ENCODE results near the gene FBXL4. TPM values are rescaled to one million over a fixed set of nuclear protein-coding genes. Genes with fewer than 3 reads are reported as not detected.

The FBXL4 gene
- total RNA-seq, 1 experiment from 2014 or later = 5.1 TPM

DNA sequence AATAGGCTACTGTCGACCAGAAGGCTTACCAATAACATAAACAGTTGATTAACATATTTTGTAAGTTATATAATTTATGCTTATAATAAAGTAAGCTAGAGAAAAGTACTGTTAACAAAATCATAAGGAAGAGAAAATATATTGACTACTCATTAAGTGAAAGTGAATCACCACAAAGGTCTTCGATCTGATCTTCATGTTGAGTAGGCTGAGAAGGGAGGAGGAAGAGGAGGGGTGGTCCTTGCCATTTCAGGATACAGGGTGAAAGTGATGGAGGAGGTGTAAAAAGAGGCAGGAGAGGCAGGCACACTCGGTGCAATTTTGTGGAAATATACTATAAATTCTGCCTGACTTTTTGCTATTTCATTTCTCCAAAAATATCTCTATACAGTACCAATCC lies 10.4 kb downstream of the FBXL4 start:
- Mint-ChIP-seq H3K9me3 (peaks cover 12 to 22% of the 10 kb centered on the region in 2 experiments; a peak in 4 of 5 replicates), H3K4me3 (no peak overlapping the region), H3K36me3 (ENCODE audit: insufficient read depth in 1 of 3, low read depth in 3 of 3) (peaks cover 14 to 28% (median 19%) of the 10 kb centered on the region in 3 experiments), H3K4me1 (peaks cover 14% of the 10 kb centered on the region in 2 experiments), H3K27ac (no peak overlapping the region; a peak in 1 of 7 replicates), H3K27me3 (ENCODE audit: low read depth) (no peaks in the 10 kb centered on the region)
- Histone ChIP-seq H2AFZ (ENCODE audit: low read length) (no peak overlapping the region), H4K91ac (ENCODE audit: insufficient read length, low read depth, low read length) (no peak overlapping the region), H3K79me2 (ENCODE audit: insufficient read depth, low read length) (0 out of 2 replicates have a peak, but pooled peaks cover 2% of the 10 kb centered on the region), H3K14ac (ENCODE audit: insufficient read depth, low read length) (no peak overlapping the region), H3K9me3 (ENCODE audit: control insufficient read depth, low read depth, low read length) (no peaks in the 10 kb centered on the region), H4K8ac (replicated peaks; ENCODE audit: insufficient read length, low read depth, low read length) (no peak overlapping the region), H3K23ac (ENCODE audit: insufficient read length, low read depth, low read length) (no peak overlapping the region), H2BK5ac (ENCODE audit: insufficient read length, low read length) (no peak overlapping the region), H2AK5ac (ENCODE audit: insufficient read length, low read length) (no peak overlapping the region), H4K5ac (ENCODE audit: insufficient read length, low read depth, low read length) (no peak overlapping the region), H3K27ac (ENCODE audit: insufficient read length, low read depth, low read length) (no peak overlapping the region), H3K18ac (ENCODE audit: insufficient read length, low read depth, low read length) (no peak overlapping the region), H2BK12ac (ENCODE audit: insufficient read length, low read depth, low read length) (no peak overlapping the region), H3T11ph (ENCODE audit: low read length) (no peak overlapping the region), H3K4me1 (ENCODE audit: insufficient read depth, low read length) (no peaks in the 10 kb centered on the region), H2BK20ac (ENCODE audit: low read depth, low read length, poor library complexity, severe bottlenecking) (no peak overlapping the region), H3K4ac (ENCODE audit: low read depth, low read length) (no peak overlapping the region), H3K23me2 (ENCODE audit: insufficient read length, low read depth, low read length, poor library complexity, severe bottlenecking) (no peaks in the 10 kb centered on the region), H3K9ac (ENCODE audit: extremely low read depth, insufficient read length, low read length) (no peak overlapping the region), H3K56ac (ENCODE audit: insufficient read length, low read depth, low read length) (no peak overlapping the region), H3K79me1 (ENCODE audit: insufficient read depth, low read depth, low read length, poor library complexity, severe bottlenecking) (no peaks in the 10 kb centered on the region), H2BK15ac (ENCODE audit: low read depth, low read length) (no peak overlapping the region), H4K20me1 (ENCODE audit: control insufficient read depth, insufficient read depth, insufficient read length) (no peaks in the 10 kb centered on the region), H3K27me3 (ENCODE audit: insufficient read depth, low read length) (no peaks in the 10 kb centered on the region), H2BK120ac (ENCODE audit: low read depth, low read length, poor library complexity, severe bottlenecking) (no peak overlapping the region), H3K4me2 (ENCODE audit: insufficient read depth, insufficient read length, low read length) (no peak overlapping the region)
- no CpG with 5 or more reads among the region's 3 CpGs for WGBS (ENCODE audit: extremely low coverage, insufficient read length, low lambda C conversion rate)
- no peak for DNase-seq
- TF ChIP-seq, protein P1, sequence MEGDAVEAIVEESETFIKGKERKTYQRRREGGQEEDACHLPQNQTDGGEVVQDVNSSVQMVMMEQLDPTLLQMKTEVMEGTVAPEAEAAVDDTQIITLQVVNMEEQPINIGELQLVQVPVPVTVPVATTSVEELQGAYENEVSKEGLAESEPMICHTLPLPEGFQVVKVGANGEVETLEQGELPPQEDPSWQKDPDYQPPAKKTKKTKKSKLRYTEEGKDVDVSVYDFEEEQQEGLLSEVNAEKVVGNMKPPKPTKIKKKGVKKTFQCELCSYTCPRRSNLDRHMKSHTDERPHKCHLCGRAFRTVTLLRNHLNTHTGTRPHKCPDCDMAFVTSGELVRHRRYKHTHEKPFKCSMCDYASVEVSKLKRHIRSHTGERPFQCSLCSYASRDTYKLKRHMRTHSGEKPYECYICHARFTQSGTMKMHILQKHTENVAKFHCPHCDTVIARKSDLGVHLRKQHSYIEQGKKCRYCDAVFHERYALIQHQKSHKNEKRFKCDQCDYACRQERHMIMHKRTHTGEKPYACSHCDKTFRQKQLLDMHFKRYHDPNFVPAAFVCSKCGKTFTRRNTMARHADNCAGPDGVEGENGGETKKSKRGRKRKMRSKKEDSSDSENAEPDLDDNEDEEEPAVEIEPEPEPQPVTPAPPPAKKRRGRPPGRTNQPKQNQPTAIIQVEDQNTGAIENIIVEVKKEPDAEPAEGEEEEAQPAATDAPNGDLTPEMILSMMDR (conservative IDR thresholded peaks at IDR 0.05) = no peak

All from H9 (cell line).